Ascending aorta (tissue), 1 donor: ENCODE measurements around the gene ARL4A. TPM values are rescaled to one million over a fixed set of nuclear protein-coding genes. Genes with fewer than 3 reads are reported as not detected.

Source experiments
- total RNA-seq: library from RNA; depleted of rRNA; stranded (reverse); fragments of >200 nt; gene quantifications from one replicate; pipeline ENCODE4 v1.1.0, GENCODE V29; 2016

The ARL4A gene
- total RNA-seq, 1 donor from 2014 or later = 55.5 TPM

Other genes with a start within 250 kb of the ARL4A start
- gene SCIN, start 116.9 kb upstream of the ARL4A start, total RNA-seq = not detected